Chondrocyte (in vitro differentiated cells): ENCODE results near the gene MYBPC2. TPM values are rescaled to one million over a fixed set of nuclear protein-coding genes. Genes with fewer than 3 reads are reported as not detected.

Source experiments
- DNase-seq: peaks from one replicate; pipeline ENCODE4 v3.0.0; 2021; ENCODE audit warnings: mixed read lengths, low spot score
- H3K27ac Mint-ChIP-seq: one replicate; pipeline ENCODE4 v1.8.0; 2021; ENCODE audit warnings: mild to moderate bottlenecking, moderate library complexity, mixed read lengths; ENCODE audit not compliant: unreplicated experiment
- H3K27me3 Mint-ChIP-seq: 2 replicates; pipeline ENCODE4 v1.8.0; 2021; ENCODE audit warnings: low read depth, mixed read lengths
- H3K36me3 Mint-ChIP-seq: 2 replicates; pipeline ENCODE4 v1.8.0; 2021; ENCODE audit warnings: low read depth, mixed read lengths
- H3K4me1 Mint-ChIP-seq: 2 replicates; pipeline ENCODE4 v1.8.0; 2021; ENCODE audit warnings: low read depth, mild to moderate bottlenecking, mixed read lengths
- H3K4me3 Mint-ChIP-seq: one replicate; pipeline ENCODE4 v1.8.0; 2021; ENCODE audit warnings: mild to moderate bottlenecking, moderate library complexity, mixed read lengths; ENCODE audit not compliant: unreplicated experiment
- H3K9me3 Mint-ChIP-seq: 2 replicates; pipeline ENCODE4 v1.8.0; 2021; ENCODE audit warnings: low read depth, mixed read lengths
- total RNA-seq: library from RNA; stranded (reverse); gene quantifications from 3 replicates; pipeline ENCODE4 v1.2.1, GENCODE V29; 2021
- TF ChIP-seq, protein P1 (sequence below): fragments of 200-600 bp; sonication (generic); IDR thresholded peaks from 2 replicates; pipeline ENCODE4 v1.5.0; 2021; ENCODE audit warnings: antibody characterized with exemption, mild to moderate bottlenecking, moderate library complexity

MYBPC2 gene
- total RNA-seq, 1 donor from 2014 or later, result not detected

GRCh38 chr19:50501186-50501567, 68.5 kb downstream of the MYBPC2 start:
- H3K9me3 Mint-ChIP-seq, result no peaks in the 10 kb centered on the region
- no peak overlapping the region for H3K27ac Mint-ChIP-seq
- H3K27me3 Mint-ChIP-seq, result peaks cover 3% of the 10 kb centered on the region
- no peaks in the 10 kb centered on the region for H3K36me3 Mint-ChIP-seq
- peak; percentile 88 for DNase-seq
- H3K4me1 Mint-ChIP-seq, result no peaks in the 10 kb centered on the region
- TF ChIP-seq, protein P1, sequence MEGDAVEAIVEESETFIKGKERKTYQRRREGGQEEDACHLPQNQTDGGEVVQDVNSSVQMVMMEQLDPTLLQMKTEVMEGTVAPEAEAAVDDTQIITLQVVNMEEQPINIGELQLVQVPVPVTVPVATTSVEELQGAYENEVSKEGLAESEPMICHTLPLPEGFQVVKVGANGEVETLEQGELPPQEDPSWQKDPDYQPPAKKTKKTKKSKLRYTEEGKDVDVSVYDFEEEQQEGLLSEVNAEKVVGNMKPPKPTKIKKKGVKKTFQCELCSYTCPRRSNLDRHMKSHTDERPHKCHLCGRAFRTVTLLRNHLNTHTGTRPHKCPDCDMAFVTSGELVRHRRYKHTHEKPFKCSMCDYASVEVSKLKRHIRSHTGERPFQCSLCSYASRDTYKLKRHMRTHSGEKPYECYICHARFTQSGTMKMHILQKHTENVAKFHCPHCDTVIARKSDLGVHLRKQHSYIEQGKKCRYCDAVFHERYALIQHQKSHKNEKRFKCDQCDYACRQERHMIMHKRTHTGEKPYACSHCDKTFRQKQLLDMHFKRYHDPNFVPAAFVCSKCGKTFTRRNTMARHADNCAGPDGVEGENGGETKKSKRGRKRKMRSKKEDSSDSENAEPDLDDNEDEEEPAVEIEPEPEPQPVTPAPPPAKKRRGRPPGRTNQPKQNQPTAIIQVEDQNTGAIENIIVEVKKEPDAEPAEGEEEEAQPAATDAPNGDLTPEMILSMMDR, result no peak
- H3K4me3 Mint-ChIP-seq, result no peak overlapping the region

GRCh38 chr19:50501568-50502475, 69.1 kb downstream of the MYBPC2 start:
- Mint-ChIP-seq H3K27me3 (peaks cover 2% of the 10 kb centered on the region), H3K36me3 (no peaks in the 10 kb centered on the region), H3K4me3 (no peak overlapping the region), H3K9me3 (no peaks in the 10 kb centered on the region), H3K4me1 (no peaks in the 10 kb centered on the region), H3K27ac (no peak overlapping the region)
- DNase-seq, result peak; percentile 84
- TF ChIP-seq, protein P1, result no peak

- H3K4me1 Mint-ChIP-seq, result peaks cover 18% of the 10 kb centered on the region
- no peak overlapping the region for H3K27ac Mint-ChIP-seq
- peak; percentile 89 for DNase-seq
- H3K4me3 Mint-ChIP-seq, result no peak overlapping the region
- H3K36me3 Mint-ChIP-seq, result peaks cover 1% of the 10 kb centered on the region
- H3K9me3 Mint-ChIP-seq, result no peaks in the 10 kb centered on the region
- no peaks in the 10 kb centered on the region for H3K27me3 Mint-ChIP-seq
- TF ChIP-seq, protein P1, result no peak
These were observed 73.3 kb downstream of the MYBPC2 start for GRCh38 chr19:50505856-50506611.

DNA sequence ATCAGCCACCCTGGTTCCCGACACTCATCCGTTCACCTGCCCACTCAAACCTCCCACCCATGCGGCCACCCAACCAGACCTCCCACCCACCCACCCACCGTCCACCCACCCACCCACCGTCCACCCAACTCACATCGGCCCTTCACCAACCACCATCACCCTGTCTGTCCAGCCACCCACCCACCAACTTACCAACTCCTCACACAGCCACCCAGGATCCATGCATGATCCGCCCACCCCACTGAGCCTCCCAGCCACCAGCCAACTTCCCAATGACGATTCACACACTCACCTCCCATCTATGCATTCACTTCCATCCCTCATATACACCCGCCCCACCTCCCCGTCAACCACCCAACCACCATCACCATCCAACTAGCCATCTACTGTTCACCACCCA, 74.0 kb downstream of the MYBPC2 start:
- Mint-ChIP-seq H3K9me3 (no peaks in the 10 kb centered on the region), H3K4me1 (peaks cover 23% of the 10 kb centered on the region)

GRCh38 chr19:50507376-50507775, 74.7 kb downstream of the MYBPC2 start:
- no peak overlapping the region for H3K4me3 Mint-ChIP-seq

More for the DNA sequence above, 74.0 kb downstream of the MYBPC2 start:
- DNase-seq, result no peak
- no peaks in the 10 kb centered on the region for H3K27me3 Mint-ChIP-seq
- H3K36me3 Mint-ChIP-seq, result peaks cover 1% of the 10 kb centered on the region
- no peak overlapping the region for H3K4me3 Mint-ChIP-seq
- TF ChIP-seq, protein P1, result no peak
- no peak overlapping the region for H3K27ac Mint-ChIP-seq

More at GRCh38 chr19:50507376-50507775, 74.7 kb downstream of the MYBPC2 start:
- H3K4me1 Mint-ChIP-seq, result peaks cover 25% of the 10 kb centered on the region
- DNase-seq, result peak; percentile 86
- H3K9me3 Mint-ChIP-seq, result no peaks in the 10 kb centered on the region
- peaks cover 1% of the 10 kb centered on the region for H3K36me3 Mint-ChIP-seq
- TF ChIP-seq, protein P1, result no peak
- no peak overlapping the region for H3K27ac Mint-ChIP-seq
- H3K27me3 Mint-ChIP-seq, result no peaks in the 10 kb centered on the region
